HEK293 (cell line): Measurements from ENCODE around the gene COL5A2.

Experiments used
- CTCF ChIA-PET: fragments of 350-600 bp; formaldehyde crosslinking; extraction: SDS; loops from one replicate; lab custom pipeline; 2021; ENCODE audit warnings: antibody characterized with exemption; lab: Yijun Ruan, JAX
- POLR2A ChIA-PET: fragments of 300-600 bp; formaldehyde crosslinking; extraction: SDS; loops from one replicate; lab custom pipeline; 2020; ENCODE audit warnings: antibody characterized with exemption, inconsistent platforms; lab: Yijun Ruan, JAX
- H3K27ac ChIP-seq: fragments of 200-500 bp; sonication (Bioruptor generic); 2 replicates; pipeline ENCODE4 v1.5.1; 2014; ENCODE audit warnings: low read depth, low read length, control low read depth, inconsistent platforms; ENCODE audit errors: extremely low read depth
- H3K36me3 ChIP-seq, 2 experiments: fragments of 200-500 bp in 1 of 2; sonication (Bioruptor generic) in 1 of 2; 1 replicate in 1 of 2; 2 replicates in 1 of 2; pipeline ENCODE4 v1.5.1; 2014 to 2017; ENCODE audit warnings: inconsistent platforms in 2 of 2, low read length in 2 of 2; ENCODE audit not compliant: control insufficient read depth in 2 of 2, insufficient read depth in 1 of 2
- H3K4me1 ChIP-seq: fragments of 200-500 bp; sonication (Bioruptor generic); 2 replicates; pipeline ENCODE4 v1.5.1; 2014; ENCODE audit warnings: mild to moderate bottlenecking, low read length, inconsistent platforms; ENCODE audit not compliant: control insufficient read depth, insufficient read depth
- H3K4me3 ChIP-seq: 2 replicates; pipeline ENCODE4 v1.5.1; 2011; ENCODE audit warnings: low read depth, mild to moderate bottlenecking, control low read depth, low read length, moderate library complexity
- H3K9me3 ChIP-seq: fragments of 200-500 bp; sonication (Bioruptor generic); 2 replicates; pipeline ENCODE4 v1.5.1; 2014; ENCODE audit warnings: low read depth, low read length, inconsistent platforms; ENCODE audit not compliant: control insufficient read depth, insufficient read depth
- ELK4 ChIP-seq: IDR thresholded peaks from 2 replicates; pipeline ENCODE4 v1.6.1; 2011; ENCODE audit warnings: mild to moderate bottlenecking, low read depth, low read length, borderline replicate concordance
- GLI4 ChIP-seq: fragments of 450-650 bp; formaldehyde crosslinking; IDR thresholded peaks from 2 replicates; pipeline ENCODE4 v1.5.1; 2016; ENCODE audit warnings: missing biosample characterization, missing genetic modification characterization
- HIC1 ChIP-seq: fragments of 450-650 bp; formaldehyde crosslinking; IDR thresholded peaks from 2 replicates; pipeline ENCODE4 v1.5.1; 2016; ENCODE audit warnings: missing biosample characterization, missing genetic modification characterization
- PRDM1 ChIP-seq: fragments of 450-650 bp; formaldehyde crosslinking; IDR thresholded peaks from 2 replicates; pipeline ENCODE4; 2016; ENCODE audit warnings: missing biosample characterization, missing genetic modification characterization
- PRDM6 ChIP-seq: fragments of 450-650 bp; formaldehyde crosslinking; IDR thresholded peaks from 2 replicates; pipeline ENCODE4 v1.5.1; 2017; ENCODE audit warnings: missing biosample characterization, missing genetic modification characterization
- SP3 ChIP-seq: fragments of 450-650 bp; formaldehyde crosslinking; IDR thresholded peaks from 2 replicates; pipeline ENCODE4 v1.5.1; 2016; ENCODE audit warnings: missing biosample characterization, missing genetic modification characterization
- TSHZ1 ChIP-seq: fragments of 450-650 bp; formaldehyde crosslinking; IDR thresholded peaks from 2 replicates; pipeline ENCODE4 v1.5.1; 2016; ENCODE audit warnings: missing biosample characterization, missing genetic modification characterization, borderline replicate concordance
- ZBTB21 ChIP-seq: fragments of 450-650 bp; formaldehyde crosslinking; IDR thresholded peaks from 2 replicates; pipeline ENCODE4 v1.5.1; 2017; ENCODE audit warnings: missing biosample characterization, missing genetic modification characterization
- ZBTB26 ChIP-seq: fragments of 450-650 bp; formaldehyde crosslinking; optimal IDR thresholded peaks from 2 replicates; pipeline ENCODE3; 2016; ENCODE audit warnings: missing biosample characterization, mild to moderate bottlenecking, missing genetic modification characterization
- ZNF10 ChIP-seq: fragments of 450-650 bp; formaldehyde crosslinking; IDR thresholded peaks from 2 replicates; pipeline ENCODE4 v1.5.1; 2017; ENCODE audit warnings: missing biosample characterization, missing genetic modification characterization
- ZNF366 ChIP-seq: fragments of 450-650 bp; formaldehyde crosslinking; conservative IDR thresholded peaks from 2 replicates; pipeline ENCODE4 v1.5.1; 2016; ENCODE audit warnings: missing biosample characterization, missing genetic modification characterization
- ZNF394 ChIP-seq: fragments of 450-650 bp; formaldehyde crosslinking; IDR thresholded peaks from 2 replicates; pipeline ENCODE4 v1.5.1; 2016; ENCODE audit warnings: missing biosample characterization, missing genetic modification characterization, mild to moderate bottlenecking, moderate library complexity, borderline replicate concordance
- ZNF629 ChIP-seq: fragments of 450-650 bp; formaldehyde crosslinking; IDR thresholded peaks from 2 replicates; pipeline ENCODE4 v1.5.1; 2017; ENCODE audit warnings: missing biosample characterization, missing genetic modification characterization
- ZNF645 ChIP-seq: fragments of 450-650 bp; formaldehyde crosslinking; IDR thresholded peaks from 2 replicates; pipeline ENCODE4; 2016; ENCODE audit warnings: missing biosample characterization, missing genetic modification characterization
- ZNF660 ChIP-seq: fragments of 450-650 bp; IDR thresholded peaks from 2 replicates; pipeline ENCODE4 v1.5.1; 2018; ENCODE audit warnings: missing biosample characterization, mild to moderate bottlenecking, missing genetic modification characterization
- ZNF692 ChIP-seq: fragments of 450-650 bp; formaldehyde crosslinking; IDR thresholded peaks from 2 replicates; pipeline ENCODE4 v1.5.1; 2016; ENCODE audit warnings: missing biosample characterization, missing genetic modification characterization
- ZSCAN30 ChIP-seq: fragments of 450-650 bp; IDR thresholded peaks from 2 replicates; pipeline ENCODE4 v1.5.1; 2018; ENCODE audit warnings: missing biosample characterization, mild to moderate bottlenecking, missing genetic modification characterization, moderate library complexity

The COL5A2 gene

GRCh38 chr2:189213250-189213649 lies 33.7 kb upstream of the COL5A2 start:
- ChIA-PET POLR2A (no interaction called here), CTCF (no interaction called here)
- Histone ChIP-seq H3K36me3 (no peaks in the 10 kb centered on the region), H3K4me3 (no peak overlapping the region), H3K4me1 (no peaks in the 10 kb centered on the region), H3K9me3 (no peaks in the 10 kb centered on the region), H3K27ac (no peak overlapping the region)
- TF ChIP-seq ELK4 (no peak), ZNF692 (tag by site-specific recombination) (no peak), SP3 (no peak), GLI4 (tag by site-specific recombination) (no peak)

- ChIA-PET POLR2A (no interaction called here), CTCF (interaction anchor here (0.5 to 0.7 kb wide), 2 partner anchors 453 to 626 kb away, joined by 3 to 5 read pairs; no protein-coding TSS in a partner anchor)
- H3K9me3 ChIP-seq = no peaks in the 10 kb centered on the region
- TF ChIP-seq ZNF645 (no peak), ZNF366 (tag by site-specific recombination) (0 out of 2 replicates have a peak, but pooled peaks have one; percentile 27), PRDM1 (tag by site-specific recombination) (peak; percentile 39; the same call in 1 of the 2 replicates), HIC1 (tag by site-specific recombination) (no peak), TSHZ1 (tag by site-specific recombination) (no peak), ZBTB26 (tag by site-specific recombination) (no peak), ZNF629 (tag by site-specific recombination) (peak; percentile 72; the same call in 1 of the 2 replicates), PRDM6 (tag by site-specific recombination) (peak; percentile 37), ZNF660 (tag by site-specific recombination) (peak; percentile 59; the same call in 1 of the 2 replicates), ZNF10 (tag by site-specific recombination) (no peak), ZSCAN30 (no peak), ZBTB21 (tag by site-specific recombination) (peak; percentile 43; the same call in 1 of the 2 replicates), ZNF394 (no peak)
- no peak overlapping the region for H3K27ac ChIP-seq
- no peak overlapping the region for H3K4me3 ChIP-seq
- no peaks in the 10 kb centered on the region for H3K4me1 ChIP-seq
- no peaks in the 10 kb centered on the region for H3K36me3 ChIP-seq
Measured at GRCh38 chr2:189210250-189211087, 30.9 kb upstream of the COL5A2 start.
